NCI-H1694 treated with DMSO at 0.1 percent for 48 hours (cell line): ENCODE results near the gene LIMS2.
A peak's percentile ranks its signal among the peaks of the same experiment; 100 is the strongest.

Experiments used
- DNase-seq: peaks from one replicate; lab custom pipeline; 2025; lab: John Stamatoyannopoulos, UW

The LIMS2 gene, protein sequence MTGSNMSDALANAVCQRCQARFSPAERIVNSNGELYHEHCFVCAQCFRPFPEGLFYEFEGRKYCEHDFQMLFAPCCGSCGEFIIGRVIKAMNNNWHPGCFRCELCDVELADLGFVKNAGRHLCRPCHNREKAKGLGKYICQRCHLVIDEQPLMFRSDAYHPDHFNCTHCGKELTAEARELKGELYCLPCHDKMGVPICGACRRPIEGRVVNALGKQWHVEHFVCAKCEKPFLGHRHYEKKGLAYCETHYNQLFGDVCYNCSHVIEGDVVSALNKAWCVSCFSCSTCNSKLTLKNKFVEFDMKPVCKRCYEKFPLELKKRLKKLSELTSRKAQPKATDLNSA

DNA sequence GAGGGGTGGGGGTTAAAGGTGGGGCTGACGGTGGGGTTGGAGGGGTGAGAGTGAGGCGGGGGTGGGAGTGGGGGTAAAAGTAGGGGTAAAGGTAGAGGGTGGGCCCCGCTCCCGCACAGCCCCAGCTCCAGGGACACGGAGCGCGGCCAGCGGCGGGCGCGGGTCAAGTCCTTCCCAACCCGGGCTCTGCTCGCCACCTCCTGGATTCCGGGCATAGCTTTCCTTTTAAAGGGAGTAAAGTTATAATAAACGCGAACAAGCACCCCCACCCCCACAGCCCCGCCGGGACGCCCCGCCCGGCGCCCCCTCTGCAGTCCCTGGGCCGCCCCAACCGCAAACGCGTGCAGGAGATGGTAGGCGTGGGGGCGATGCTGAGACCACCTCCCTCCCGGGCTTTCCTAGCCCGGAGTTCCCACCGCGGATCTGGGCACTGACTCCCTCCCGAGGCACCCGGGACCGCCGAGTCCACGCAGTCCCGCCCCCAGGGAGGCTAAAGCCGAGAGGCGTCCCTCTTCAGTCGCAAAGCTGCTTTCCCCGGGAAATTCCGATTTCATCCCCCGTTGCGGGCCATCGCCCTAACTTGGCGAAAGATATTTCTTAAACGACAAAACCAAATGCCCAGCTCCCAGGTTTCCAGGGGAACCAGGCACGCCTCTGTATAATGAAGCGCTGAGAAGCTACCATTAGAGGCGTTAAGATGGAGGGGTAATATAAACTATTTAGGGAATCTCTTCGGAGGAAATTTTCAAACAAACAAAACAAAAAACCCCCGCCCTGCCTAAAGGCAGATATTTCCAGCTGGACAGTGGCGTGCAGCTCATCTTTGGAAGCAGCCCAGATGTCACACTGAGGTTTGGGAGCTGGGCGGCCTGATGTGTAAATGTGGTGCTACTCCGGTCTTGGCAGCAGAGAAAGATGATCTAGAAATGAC lies at the start of gene LIMS2:
TSS of gene LIMS2 (minus strand) at position 200 of the 931 bp plus-strand sequence. CDS start 506 bp downstream, outside the sequence.
- no peak for DNase-seq

DNA sequence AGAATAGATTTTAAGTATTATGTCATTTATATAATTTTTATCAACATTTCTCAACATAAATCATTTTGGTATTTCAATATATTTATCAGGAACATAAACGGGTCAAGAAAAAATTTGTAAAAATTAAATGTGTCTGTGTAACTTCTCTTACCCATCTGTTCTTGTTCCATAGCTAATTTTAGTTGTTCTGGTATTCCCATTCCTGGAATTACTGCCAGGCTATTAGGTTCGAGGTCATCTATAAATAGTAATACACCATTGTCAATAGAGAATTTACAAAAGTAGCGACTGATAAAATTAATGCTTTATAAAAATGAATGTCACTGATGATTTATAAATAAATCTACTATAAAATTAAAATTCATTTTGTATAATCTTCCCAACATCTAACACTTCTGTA lies 47.5 kb upstream of the LIMS2 start:
- DNase-seq: no peak

DNA sequence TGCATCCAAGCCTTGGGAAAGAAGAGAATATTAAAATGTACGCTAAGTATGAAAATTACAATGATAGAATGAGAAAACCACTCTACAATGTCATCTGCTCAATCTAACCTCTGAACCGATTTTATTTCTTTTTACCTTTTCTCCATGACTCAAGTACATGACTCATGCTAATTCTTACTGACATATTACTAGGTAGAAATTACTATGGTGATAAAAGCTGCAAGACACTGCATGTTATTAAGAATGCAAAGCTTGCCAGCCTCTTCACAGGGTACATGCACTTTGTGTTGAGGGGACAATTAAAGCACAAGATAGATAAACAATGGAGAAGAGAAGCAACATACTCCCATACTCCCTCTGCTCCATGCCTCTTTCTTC lies 46.6 kb upstream of the LIMS2 start:
- no peak for DNase-seq

DNA sequence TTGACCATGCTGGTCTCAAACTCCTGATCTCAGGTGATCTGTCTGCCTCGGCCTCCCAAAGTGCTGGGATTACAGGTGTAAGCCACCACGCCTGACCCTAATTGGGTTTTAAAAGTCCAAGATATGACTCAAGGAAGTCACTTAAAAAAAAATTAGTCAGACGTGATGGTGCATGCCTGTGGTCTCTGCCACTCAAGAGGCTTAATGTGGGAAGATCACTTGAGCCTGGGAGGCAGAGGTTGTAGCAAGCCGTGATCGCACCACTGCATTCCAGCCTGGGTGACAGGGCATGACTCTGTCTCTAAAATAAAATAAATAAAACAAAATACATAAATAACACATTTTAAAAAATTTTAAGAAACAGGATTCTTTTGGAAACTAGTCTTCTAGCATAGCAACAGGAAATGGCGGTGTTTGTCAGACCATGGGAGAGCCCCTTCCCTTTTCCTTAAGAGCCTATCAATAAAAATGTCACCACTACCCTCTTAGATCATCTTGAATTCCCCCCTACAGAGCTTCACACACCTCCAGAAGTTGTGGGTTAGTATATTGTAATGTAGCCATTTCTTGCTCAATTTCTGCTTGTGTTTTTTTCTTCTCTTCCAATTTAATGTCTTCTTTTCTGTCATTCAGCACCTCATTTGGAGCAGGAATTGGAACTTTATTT lies 46.1 kb upstream of the LIMS2 start:
- no peak for DNase-seq

DNA sequence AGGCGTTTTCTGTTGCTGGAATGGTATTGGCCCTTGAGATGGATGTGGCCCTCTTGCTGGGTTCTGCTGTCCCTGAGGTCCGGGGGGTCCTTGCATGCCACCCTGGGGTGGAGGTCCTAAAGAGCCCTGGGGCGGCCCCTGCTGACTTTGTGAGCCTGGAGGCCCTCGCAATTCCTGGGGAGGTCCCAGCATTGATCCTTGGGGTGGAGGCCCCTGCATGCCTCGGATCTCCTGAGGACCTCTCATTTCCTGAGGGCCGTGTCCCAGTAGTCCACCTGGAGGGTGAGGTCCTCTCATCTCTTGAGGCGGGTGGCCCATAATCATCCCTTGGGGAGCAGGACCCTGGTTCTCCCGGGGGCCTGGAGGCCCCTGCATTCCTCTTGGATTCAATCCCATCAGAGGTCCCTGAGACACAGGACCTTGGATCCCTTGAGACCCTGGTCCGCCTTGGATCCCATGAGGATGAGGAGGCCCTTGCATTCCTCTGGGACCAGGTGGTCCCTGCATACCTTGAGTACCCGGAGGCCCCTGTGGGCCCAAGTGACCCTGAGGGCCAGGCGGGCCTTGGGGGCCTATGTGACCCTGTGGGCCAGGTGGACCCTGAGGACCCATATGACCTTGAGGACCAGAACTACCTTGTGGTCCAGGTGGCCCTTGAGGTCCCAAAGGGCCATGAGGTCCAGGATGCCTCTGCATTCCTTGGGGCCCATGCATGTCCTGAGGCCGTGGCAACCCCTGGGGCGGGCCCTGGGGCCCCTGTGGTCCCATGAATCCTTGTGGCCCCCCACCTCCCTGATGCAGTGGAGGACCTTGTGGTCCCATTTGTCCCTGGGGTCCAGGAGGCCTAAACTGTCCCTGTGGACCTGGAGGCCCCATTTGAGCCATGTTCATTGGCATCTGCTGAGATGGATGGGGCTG lies 44.2 kb upstream of the LIMS2 start:
- no peak for DNase-seq

DNA sequence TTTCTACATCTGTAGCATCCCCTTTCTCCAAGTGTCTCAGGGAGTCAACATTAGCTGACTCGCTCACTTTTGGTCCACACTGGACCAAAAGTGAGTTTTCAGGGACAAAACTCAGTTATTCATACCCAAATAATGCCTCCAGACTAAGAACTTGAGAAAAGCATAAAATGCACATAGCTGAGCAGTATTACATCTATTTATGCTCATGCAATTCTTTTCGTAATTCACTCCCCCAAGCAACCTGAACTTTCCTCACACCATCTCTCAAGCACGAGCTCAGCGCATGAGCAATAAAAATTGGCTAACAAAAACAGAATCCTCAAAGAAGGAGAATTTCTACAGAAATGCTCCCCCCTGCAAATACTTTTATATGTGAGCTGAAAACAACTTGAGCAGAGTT lies 42.9 kb upstream of the LIMS2 start:
- no peak for DNase-seq

DNA sequence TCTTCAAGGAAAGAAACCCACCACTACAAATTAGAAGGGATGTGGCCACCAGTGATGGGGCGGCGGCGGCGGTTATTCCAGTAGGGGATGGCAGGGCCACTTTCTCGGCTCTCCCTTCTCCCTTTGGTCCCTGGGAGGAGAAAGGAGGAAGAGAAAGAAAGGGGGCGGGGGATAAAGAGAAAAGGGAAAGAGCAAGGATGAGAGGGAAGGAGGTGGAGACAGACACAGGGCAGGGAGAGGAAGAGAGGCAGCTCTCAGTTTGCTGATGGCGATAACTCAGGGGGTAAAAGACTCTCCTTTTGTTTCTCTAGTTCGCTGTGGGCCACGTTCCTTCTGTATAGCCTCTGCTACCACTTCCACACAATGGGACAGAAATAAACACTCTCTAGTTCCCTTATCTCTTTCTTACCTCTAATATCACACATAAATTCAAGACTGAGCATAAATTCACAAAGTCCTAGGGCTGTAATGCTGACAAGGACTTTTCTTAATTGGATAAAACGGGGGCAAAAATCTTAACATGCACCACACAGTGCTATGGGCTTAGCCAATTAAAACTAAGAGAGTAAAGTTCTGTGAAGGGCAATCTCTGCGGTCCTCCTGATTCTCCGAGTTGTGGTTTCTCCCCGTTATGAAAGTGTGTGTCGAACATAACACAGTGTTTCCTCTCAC lies 40.6 kb upstream of the LIMS2 start:
- no peak for DNase-seq

DNA sequence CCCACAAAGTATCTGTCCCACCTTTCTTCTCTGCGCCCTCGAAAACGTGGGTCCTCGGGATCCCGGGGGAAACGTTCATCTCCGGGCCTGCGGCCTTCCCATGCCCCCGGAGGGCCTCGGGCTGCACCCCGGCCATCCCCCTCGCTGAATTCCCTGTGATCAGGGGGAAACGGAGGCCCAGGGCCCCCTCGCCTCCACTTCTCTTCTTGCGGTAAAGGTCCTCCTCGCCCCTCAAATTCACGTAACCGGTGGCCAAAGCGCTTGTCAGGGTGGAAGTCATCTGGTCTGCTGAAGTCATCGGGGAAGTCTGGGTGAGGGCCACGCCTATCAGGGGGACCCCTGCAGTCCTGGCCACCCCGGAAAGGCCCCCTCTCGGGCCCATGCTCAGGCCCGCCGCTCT lies 38.2 kb upstream of the LIMS2 start:
- DNase-seq: no peak

DNA sequence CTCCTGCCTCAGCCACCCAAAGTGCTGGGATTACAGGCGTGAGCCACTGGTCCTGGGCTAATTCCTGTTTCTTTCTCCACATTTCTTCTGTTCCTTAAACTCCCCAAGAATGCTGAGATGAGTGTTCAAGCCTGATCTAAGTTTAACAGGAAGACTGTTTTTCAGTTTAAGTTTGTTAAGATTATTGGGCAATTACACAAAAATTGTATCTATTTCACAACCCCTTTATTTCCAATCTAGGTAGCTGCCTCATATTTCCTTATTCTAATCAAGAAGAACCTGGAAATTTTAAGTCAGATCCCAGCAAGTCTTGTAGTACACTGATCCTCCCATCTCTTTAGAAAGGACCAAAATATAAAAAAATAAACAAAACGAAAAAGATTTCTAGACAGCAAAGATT lies 37.7 kb upstream of the LIMS2 start:
- DNase-seq: no peak

DNA sequence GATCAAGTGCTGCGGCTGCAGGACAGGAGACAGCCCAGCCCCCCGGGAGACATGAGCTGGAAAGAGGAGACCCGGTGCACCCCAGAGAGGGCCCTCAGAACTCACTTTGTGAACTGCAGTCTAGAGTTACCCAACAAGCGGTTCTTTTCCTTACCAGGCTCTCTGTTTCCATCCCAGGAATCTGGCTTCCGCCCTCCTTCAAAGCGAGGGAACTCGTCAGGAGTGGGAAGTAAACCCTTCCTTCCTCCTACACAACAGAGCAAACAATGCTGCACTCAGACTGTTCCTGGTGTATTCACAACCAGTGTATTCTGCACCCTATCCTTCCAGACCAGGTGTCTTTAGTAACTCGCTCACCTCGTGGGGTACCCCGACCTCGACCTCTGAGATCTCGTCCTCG lies 34.0 kb upstream of the LIMS2 start:
- DNase-seq: no peak

DNA sequence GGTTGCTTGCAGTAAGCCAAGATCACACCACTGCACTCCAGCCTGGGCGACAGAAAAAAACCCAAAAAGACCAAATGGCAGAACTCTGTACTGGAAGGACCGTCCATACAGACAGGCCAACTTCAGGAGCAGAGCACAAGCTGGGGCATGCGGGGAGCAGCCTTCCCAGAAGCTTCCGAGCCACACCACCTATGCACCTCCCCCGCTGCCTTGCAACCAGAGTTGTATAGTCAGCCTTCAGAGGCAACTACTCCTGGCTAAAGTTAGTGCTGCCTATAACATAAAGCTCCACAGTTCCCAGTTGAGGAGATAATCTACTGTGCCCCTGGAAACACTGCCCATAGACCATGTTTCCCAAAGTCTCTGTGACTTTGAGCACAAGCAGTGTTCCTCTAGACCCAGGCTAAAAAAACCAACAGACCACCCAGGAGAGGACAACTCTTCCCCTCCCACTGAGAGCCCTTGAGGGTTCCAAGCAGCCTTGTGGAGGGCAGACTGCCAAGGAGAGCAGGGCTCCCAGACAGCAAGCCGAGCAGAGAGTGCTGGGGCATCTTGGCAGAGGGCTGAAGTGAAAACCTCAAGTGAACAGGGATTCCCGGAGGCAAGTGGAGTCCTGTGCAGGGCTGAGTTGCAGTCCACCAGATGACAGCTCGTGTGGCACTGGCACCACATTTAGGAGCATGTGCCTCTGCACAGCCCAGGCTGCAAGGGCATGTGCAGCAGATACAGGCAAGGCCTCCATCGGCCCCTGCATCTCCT lies 32.7 kb upstream of the LIMS2 start:
- no peak for DNase-seq

DNA sequence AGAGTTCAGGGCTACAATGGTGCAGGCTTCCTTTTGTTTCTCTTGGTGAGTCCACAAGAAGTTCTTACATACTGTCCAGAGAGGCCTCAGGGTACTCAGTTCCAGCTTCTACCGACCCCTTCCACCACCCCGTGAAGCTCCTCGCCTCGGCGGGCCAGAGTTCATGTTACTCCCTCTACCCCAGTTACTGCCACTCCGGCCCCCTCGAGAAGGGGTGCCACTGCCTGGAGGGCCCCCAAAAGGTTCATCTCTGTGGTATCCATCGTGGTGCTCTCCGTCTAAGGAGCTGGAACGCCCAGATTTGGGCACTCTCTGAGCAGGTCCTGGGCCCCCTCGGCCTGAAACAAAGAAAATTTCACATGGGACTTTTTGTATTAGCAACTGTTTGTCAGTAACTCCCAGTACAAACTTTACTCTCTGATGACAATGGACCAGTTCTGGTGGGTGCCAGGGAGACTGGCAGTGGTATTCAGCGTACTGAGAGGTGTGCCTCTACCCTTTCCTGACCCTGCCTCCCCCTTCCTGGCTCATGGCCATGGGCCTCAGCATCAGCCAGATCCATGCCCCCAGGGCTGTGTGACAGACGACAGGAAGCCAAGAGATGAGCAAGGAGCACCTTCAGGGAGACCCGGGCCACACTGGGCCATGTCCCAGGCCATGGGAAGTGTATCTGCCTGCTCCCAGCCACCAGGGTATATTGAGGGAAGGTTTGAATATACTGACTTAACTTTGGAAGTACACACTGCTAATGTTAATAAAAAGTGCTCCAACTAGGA lies 31.1 kb upstream of the LIMS2 start:
- DNase-seq: no peak

DNA sequence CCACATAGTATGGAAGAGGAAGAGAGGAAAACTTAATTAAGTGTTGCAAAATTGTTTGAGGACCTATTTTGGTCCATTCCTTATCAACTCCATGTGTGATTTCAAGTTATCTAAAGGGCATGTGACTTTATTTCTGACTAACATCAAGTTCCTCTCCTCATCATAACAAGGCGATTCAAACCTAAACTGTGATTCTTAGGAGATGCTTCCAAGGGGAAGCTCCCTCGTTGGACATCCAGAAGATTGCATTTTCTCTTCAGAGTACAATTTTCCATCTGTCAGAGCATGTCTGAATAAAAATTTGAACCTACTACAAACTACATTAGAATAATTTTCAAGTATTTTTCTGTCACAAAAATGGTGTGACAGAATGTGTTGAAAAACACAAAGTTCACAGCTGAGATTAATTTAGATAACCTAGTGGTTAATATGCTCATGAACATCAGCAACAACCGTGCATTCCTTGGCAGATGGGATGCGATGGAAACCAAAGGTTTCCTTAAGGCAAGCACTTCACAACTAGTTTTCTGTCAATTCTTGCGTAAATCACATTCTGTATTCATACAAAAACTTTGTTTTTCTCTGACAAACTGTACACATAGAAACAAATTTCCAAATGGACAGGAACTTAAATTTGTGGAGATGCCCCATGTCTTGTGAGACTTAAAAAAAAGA lies 30.2 kb upstream of the LIMS2 start:
- DNase-seq: no peak

DNA sequence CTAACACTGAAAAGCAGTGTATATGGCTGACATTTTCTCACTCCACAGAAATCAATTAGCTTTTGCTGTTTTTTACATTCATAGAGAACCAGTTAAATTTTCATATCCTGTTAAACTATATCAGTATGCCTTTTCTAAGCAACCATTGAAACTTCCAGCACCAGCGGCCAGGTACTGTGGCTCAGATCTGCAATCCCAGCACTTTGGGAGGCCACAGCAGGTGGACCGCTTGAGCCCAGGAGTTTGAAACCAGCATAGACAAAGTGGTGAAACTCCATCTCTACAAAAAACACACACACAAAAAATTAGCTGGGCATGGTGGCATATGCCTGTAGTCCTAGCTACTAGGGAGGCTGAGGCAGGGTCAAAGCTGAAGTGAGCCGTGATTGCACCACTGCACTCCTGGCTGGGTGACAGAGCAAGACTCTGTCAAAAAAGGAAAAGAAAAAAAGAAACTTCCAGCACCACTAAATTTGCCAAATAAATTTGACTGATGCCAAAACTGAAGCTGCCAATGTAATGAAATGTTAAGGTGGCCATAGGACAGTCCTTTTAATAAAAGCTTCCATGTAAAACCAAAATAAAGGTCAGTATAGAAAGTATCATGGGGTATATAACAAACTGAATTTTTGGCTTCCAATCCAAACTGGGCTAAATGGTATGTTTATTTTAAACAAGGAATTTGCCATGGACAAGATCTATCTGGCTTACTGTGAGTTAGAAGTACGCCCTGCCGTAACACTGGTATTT lies 29.5 kb upstream of the LIMS2 start:
- DNase-seq: no peak

DNA sequence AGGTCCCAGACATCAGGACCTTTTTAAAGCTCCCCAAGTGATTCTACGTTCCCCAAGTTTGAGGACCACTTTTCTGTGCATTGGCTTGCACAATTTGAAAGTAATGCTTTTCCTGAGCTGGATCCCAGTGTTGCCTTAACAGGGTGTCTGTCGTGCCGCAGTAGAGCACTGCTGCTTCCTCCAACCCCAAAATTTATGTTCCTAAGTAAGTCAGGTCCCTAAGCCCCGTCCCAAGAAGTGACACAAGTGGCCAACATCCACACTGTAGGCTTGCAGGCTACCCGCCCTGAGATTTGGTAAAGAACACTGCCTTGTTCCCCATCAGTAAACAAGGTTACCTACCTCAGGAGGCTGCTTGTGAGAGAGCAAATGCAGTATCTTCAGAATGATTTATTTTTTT lies 28.0 kb upstream of the LIMS2 start:
- DNase-seq: no peak

DNA sequence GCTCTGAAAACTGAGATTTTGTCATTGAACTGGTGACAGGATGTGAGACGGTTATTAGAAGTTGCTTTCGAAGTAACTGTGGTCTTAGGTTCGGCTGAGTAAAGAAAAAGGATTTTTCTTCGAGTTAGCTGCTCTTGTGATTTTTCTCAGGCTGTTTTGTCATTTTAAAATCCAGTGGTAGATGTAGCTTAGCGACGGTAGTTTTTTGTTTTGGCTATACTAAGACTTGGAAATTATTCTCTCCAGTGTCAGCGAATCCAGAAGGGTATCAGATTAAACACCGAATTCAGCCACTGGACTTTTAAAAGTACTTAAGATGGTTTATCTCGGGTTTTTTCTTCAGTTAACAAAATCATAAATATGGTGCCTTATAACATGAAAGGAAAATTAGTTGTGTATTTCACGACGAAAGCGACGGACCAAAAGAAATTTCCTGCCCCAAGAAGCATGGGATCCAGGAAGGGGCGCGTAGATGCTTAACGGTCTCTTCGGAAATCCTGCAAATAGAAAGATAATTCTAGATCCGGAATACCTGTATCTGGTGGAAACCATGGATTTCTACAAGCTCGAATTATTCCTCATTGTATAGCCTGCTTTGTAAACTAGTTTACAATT lies 27.2 kb upstream of the LIMS2 start:
- no peak for DNase-seq

DNA sequence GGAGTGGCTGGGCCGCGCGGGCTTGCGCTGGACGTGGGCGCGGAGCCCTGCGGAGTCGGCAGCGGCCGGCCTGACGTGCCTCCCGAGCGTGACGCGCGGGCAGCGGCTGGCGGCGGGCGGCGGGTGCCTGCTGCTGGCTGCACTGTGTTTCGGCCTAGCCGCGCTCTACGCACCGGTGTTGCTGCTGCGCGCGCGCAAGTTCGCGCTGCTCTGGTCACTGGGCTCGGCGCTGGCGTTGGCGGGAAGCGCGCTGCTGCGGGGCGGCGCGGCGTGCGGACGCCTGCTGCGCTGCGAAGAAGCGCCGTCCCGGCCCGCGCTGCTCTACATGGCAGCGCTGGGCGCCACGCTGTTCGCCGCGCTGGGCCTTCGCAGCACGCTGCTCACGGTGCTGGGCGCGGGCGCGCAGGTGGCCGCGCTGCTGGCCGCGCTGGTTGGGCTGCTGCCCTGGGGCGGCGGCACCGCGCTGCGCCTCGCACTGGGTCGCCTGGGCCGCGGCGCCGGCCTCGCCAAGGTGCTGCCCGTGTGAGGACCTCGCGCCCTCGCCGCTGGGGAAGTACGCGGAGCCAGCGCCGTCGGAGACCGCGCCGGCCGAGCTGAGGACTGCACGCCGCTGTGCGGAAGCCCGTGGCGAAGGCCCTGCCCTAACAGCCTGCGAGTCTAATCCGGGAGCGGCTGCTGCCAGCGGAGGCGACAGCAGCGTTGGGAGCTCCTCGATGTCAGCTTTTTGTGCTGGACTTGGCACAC lies 26.5 kb upstream of the LIMS2 start:
- peak; percentile 68 for DNase-seq
